ENCODE measurements around the gene MIA2. TPM values are rescaled to one million over a fixed set of nuclear protein-coding genes. Genes with fewer than 3 reads are reported as not detected.

MIA2 gene
- total and polyA plus RNA-seq, 2 donors from 2014 or later: 63.2 to 65.6 TPM

DNA sequence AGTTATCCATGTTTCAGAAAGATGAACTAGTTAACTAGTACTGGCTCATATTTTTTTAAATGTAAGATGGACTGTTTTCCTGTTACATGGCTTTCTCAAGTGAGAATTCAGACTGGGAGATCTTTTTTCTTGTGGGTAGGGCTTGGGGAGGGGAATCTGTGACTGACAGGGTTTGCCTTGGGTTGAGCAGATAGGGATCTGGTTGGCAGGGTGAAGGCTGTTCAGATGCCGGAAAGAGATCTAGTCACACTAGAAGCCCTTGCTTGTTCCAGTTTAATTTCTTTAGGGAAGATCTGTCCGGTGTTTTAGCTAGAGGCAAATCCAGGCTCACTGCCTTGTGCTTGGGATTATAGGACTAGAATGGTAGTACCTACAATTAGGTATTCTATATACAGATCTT lies 135.3 kb downstream of the MIA2 start:
- intact Hi-C loops (cut with DNase I): no loop called here
- Histone ChIP-seq H3K4me3 (ENCODE audit: low read length in 3 of 3) (no peak overlapping the region), H3K36me3 (ENCODE audit: control insufficient read depth in 2 of 3, insufficient read depth in 3 of 3, low read length in 3 of 3) (peaks cover 0 to 8% (median 0%) of the 10 kb centered on the region in 3 donors), H3K9ac (ENCODE audit: low read length in 3 of 3) (no peak overlapping the region), H3K27me3 (ENCODE audit: control insufficient read depth, insufficient read depth, low read length) (no peaks in the 10 kb centered on the region), H3K27ac (ENCODE audit: low read depth in 2 of 2, low read length in 2 of 2) (no peak overlapping the region), H3K4me1 (ENCODE audit: control insufficient read depth in 2 of 3, insufficient read depth in 2 of 3, low read depth in 1 of 3, low read length in 3 of 3) (peaks cover 0 to 2% (median 0%) of the 10 kb centered on the region in 3 donors), H3K9me3 (ENCODE audit: control insufficient read depth in 2 of 3, insufficient read depth in 1 of 3, low read length in 3 of 3) (no peaks in the 10 kb centered on the region)
- DNase-seq: no peak
- FAIRE-seq: no peak
- TF ChIP-seq, protein P1, sequence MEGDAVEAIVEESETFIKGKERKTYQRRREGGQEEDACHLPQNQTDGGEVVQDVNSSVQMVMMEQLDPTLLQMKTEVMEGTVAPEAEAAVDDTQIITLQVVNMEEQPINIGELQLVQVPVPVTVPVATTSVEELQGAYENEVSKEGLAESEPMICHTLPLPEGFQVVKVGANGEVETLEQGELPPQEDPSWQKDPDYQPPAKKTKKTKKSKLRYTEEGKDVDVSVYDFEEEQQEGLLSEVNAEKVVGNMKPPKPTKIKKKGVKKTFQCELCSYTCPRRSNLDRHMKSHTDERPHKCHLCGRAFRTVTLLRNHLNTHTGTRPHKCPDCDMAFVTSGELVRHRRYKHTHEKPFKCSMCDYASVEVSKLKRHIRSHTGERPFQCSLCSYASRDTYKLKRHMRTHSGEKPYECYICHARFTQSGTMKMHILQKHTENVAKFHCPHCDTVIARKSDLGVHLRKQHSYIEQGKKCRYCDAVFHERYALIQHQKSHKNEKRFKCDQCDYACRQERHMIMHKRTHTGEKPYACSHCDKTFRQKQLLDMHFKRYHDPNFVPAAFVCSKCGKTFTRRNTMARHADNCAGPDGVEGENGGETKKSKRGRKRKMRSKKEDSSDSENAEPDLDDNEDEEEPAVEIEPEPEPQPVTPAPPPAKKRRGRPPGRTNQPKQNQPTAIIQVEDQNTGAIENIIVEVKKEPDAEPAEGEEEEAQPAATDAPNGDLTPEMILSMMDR (IDR thresholded peaks at IDR 0.05; ENCODE audit: borderline replicate concordance, extremely low read depth, insufficient read depth): no peak

DNA sequence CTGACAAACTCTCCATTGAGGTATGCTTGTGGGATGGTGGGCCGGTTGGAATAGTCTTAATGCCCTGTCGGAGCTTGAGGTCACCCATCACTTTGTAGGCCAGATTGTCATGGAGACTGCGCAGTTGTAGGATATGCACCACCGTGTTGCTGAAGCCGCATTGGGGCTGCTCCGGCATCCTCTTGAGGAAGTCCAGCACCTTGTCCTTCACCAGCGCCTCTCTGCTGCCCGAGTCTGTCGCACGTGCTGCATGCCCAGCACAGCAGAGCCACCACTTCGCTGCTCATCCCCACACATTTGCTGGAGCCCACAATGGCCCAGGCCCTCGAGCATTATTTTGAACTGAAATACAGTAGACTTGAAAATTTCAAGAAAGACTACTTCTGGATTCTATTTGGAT lies 136.7 kb downstream of the MIA2 start:
- H3K9ac ChIP-seq (ENCODE audit: low read length in 3 of 3): no peak overlapping the region
- DNase-seq (no peak), FAIRE-seq (no peak)
- peaks cover 0 to 2% (median 0%) of the 10 kb centered on the region in 3 donors for H3K4me1 ChIP-seq (ENCODE audit: control insufficient read depth in 2 of 3, insufficient read depth in 2 of 3, low read depth in 1 of 3, low read length in 3 of 3)
- H3K27ac ChIP-seq (ENCODE audit: low read depth in 2 of 2, low read length in 2 of 2): no peak overlapping the region
- TF ChIP-seq, protein P1 (IDR thresholded peaks at IDR 0.05; ENCODE audit: borderline replicate concordance, extremely low read depth, insufficient read depth): no peak
- H3K9me3 ChIP-seq (ENCODE audit: control insufficient read depth in 2 of 3, insufficient read depth in 1 of 3, low read length in 3 of 3): no peaks in the 10 kb centered on the region
- intact Hi-C loops (cut with DNase I): no loop called here
- H3K36me3 ChIP-seq (ENCODE audit: control insufficient read depth in 2 of 3, insufficient read depth in 3 of 3, low read length in 3 of 3): peaks cover 0 to 8% (median 0%) of the 10 kb centered on the region in 3 donors
- H3K4me3 ChIP-seq (ENCODE audit: low read length in 3 of 3): no peak overlapping the region
- no peaks in the 10 kb centered on the region for H3K27me3 ChIP-seq (ENCODE audit: control insufficient read depth, insufficient read depth, low read length)

DNA sequence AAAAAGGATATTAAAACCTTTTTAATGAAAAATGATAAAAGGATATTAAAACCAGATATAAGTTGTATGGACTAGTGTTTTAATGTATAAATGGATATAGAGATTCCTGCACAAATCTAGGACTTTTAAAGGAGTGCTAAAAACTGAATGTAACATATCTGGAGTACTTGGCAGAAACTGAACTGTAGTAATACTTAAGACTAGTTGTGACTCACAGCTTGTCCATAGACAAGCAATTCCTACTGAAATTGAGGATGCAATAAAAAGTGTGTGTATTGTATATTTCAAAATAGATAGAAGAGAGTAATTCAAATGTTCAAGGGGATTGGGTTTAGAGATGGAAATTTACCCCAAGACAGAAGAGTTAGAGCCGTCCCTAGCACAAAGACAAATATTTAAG lies 138.9 kb downstream of the MIA2 start:
- no peak overlapping the region for H3K27ac ChIP-seq (ENCODE audit: low read depth in 2 of 2, low read length in 2 of 2)
- TF ChIP-seq, protein P1 (IDR thresholded peaks at IDR 0.05; ENCODE audit: borderline replicate concordance, extremely low read depth, insufficient read depth): no peak
- no peak for FAIRE-seq
- no peaks in the 10 kb centered on the region for H3K4me1 ChIP-seq (ENCODE audit: control insufficient read depth in 2 of 3, insufficient read depth in 2 of 3, low read depth in 1 of 3, low read length in 3 of 3)
- H3K9ac ChIP-seq (ENCODE audit: low read length in 3 of 3): no peak overlapping the region
- H3K4me3 ChIP-seq (ENCODE audit: low read length in 3 of 3): no peak overlapping the region
- DNase-seq: no peak
- no peaks in the 10 kb centered on the region for H3K27me3 ChIP-seq (ENCODE audit: control insufficient read depth, insufficient read depth, low read length)
- intact Hi-C loops (cut with DNase I): no loop called here
- no peaks in the 10 kb centered on the region for H3K9me3 ChIP-seq (ENCODE audit: control insufficient read depth in 2 of 3, insufficient read depth in 1 of 3, low read length in 3 of 3)
- peaks cover 0 to 8% (median 0%) of the 10 kb centered on the region in 3 donors for H3K36me3 ChIP-seq (ENCODE audit: control insufficient read depth in 2 of 3, insufficient read depth in 3 of 3, low read length in 3 of 3)

DNA sequence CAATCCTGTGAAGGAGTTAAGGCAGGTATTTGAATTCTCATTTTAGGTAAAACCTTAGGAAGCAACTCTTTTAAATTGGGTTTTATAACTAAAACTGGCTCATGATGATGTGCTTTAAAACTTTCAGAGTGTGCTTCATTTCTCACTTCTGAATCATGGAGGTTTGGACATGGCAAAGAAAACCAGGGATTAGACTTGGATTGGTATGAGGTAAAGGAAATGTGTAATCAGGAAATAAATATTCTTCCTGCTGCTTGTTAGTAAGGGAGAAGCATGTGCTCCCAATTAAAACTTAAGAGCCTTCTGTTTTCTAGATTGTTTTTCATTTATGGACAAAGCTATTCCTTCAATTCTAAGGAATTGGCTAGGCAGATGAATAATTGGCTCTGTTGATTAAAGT lies 141.1 kb downstream of the MIA2 start:
- Histone ChIP-seq H3K27ac (ENCODE audit: low read depth in 2 of 2, low read length in 2 of 2) (no peak overlapping the region), H3K9ac (ENCODE audit: low read length in 3 of 3) (no peak overlapping the region), H3K27me3 (ENCODE audit: control insufficient read depth, insufficient read depth, low read length) (no peaks in the 10 kb centered on the region), H3K9me3 (ENCODE audit: control insufficient read depth in 2 of 3, insufficient read depth in 1 of 3, low read length in 3 of 3) (no peaks in the 10 kb centered on the region), H3K4me1 (ENCODE audit: control insufficient read depth in 2 of 3, insufficient read depth in 2 of 3, low read depth in 1 of 3, low read length in 3 of 3) (no peaks in the 10 kb centered on the region), H3K36me3 (ENCODE audit: control insufficient read depth in 2 of 3, insufficient read depth in 3 of 3, low read length in 3 of 3) (peaks cover 0 to 8% (median 0%) of the 10 kb centered on the region in 3 donors), H3K4me3 (ENCODE audit: low read length in 3 of 3) (no peak overlapping the region)
- no peak for DNase-seq
- TF ChIP-seq, protein P1 (IDR thresholded peaks at IDR 0.05; ENCODE audit: borderline replicate concordance, extremely low read depth, insufficient read depth): no peak
- FAIRE-seq: no peak
- intact Hi-C loops (cut with DNase I): no loop called here

Data from kidney (tissue), 14 donors.